SK-N-SH (cell line): ENCODE results near the gene AUTS2. TPM values are rescaled to one million over a fixed set of nuclear protein-coding genes. Genes with fewer than 3 reads are reported as not detected.

Experiments used
- CTCF ChIA-PET: fragments of 300-600, 350-600 bp; formaldehyde crosslinking; extraction: SDS; loops from one replicate; lab custom pipeline; 2021; lab: Yijun Ruan, JAX
- POLR2A ChIA-PET: fragments of 350-600 bp; sonication (Branson Sonifier 250); formaldehyde crosslinking; extraction: SDS; loops from one replicate; lab custom pipeline; 2020; ENCODE audit warnings: antibody characterized with exemption, inconsistent platforms; lab: Yijun Ruan, JAX
- DNase-seq: peaks from one replicate; pipeline ENCODE4 v3.0.0; 2012
- H2AFZ ChIP-seq: fragments of 200-600 bp; sonication (generic); 2 replicates; pipeline ENCODE4 v1.8.1; 2016; ENCODE audit warnings: antibody characterized with exemption, mild to moderate bottlenecking, low read depth
- H3F3A ChIP-seq: fragments of 200-600 bp; sonication (generic); replicated peaks from 2 replicates; pipeline ENCODE3; 2016; ENCODE audit warnings: antibody characterized with exemption, mild to moderate bottlenecking; ENCODE audit not compliant: insufficient read depth
- H3K27ac ChIP-seq, 2 experiments: fragments of 200-500 bp in 1 of 2; fragments of 200-600 bp in 1 of 2; sonication (Bioruptor generic) in 1 of 2; sonication (generic), shearing (Covaris generic) in 1 of 2; 2 replicates each; pipeline versions ENCODE4 v1.5.1 to v1.6.1; 2014 to 2016; ENCODE audit warnings: low read depth in 2 of 2, inconsistent platforms in 1 of 2, low read length in 1 of 2, mild to moderate bottlenecking in 1 of 2, mixed read lengths in 1 of 2
- H3K27me3 ChIP-seq: fragments of 200-600 bp; sonication (generic), shearing (Covaris generic); 2 replicates; pipeline ENCODE4 v1.6.1; 2016; ENCODE audit warnings: mixed run types; ENCODE audit not compliant: insufficient read depth
- H3K36me3 ChIP-seq, 2 experiments: fragments of 200-500 bp in 1 of 2; fragments of 200-600 bp in 1 of 2; sonication (Bioruptor generic) in 1 of 2; sonication (generic) in 1 of 2; replicated peaks in 1 of 2; 2 replicates each; pipeline versions ENCODE3 to v1.5.1; 2014 to 2016; ENCODE audit warnings: low read length in 1 of 2, mild to moderate bottlenecking in 1 of 2; ENCODE audit not compliant: insufficient read depth in 2 of 2, control insufficient read depth in 1 of 2
- H3K4me1 ChIP-seq, 2 experiments: fragments of 200-500 bp in 1 of 2; fragments of 200-600 bp in 1 of 2; sonication (Bioruptor generic) in 1 of 2; sonication (generic), shearing (Covaris generic) in 1 of 2; 2 replicates each; pipeline versions ENCODE4 v1.5.1 to v1.6.1; 2014 to 2016; ENCODE audit warnings: low read depth in 1 of 2, low read length in 1 of 2, mixed run types in 1 of 2; ENCODE audit not compliant: insufficient read depth in 2 of 2, control insufficient read depth in 1 of 2
- H3K4me2 ChIP-seq: fragments of 200-600 bp; sonication (generic), shearing (Covaris generic); 2 replicates; pipeline ENCODE4 v1.6.1; 2017; ENCODE audit warnings: mixed run types
- H3K4me3 ChIP-seq, 2 experiments: fragments of 200-500 bp in 1 of 2; fragments of 200-600 bp in 1 of 2; sonication (Bioruptor generic) in 1 of 2; sonication (generic), shearing (Covaris generic) in 1 of 2; 2 replicates each; pipeline versions ENCODE4 v1.5.1 to v1.8.1; 2014 to 2016; ENCODE audit warnings: low read depth in 2 of 2, inconsistent platforms in 1 of 2, low read length in 1 of 2, mild to moderate bottlenecking in 1 of 2, mixed read lengths in 1 of 2, moderate library complexity in 1 of 2
- H3K79me2 ChIP-seq: fragments of 200-600 bp; sonication (generic); 2 replicates; pipeline ENCODE4 v1.8.1; 2017; ENCODE audit warnings: mild to moderate bottlenecking; ENCODE audit not compliant: insufficient read depth
- H3K9ac ChIP-seq: fragments of 200-600 bp; sonication (generic); 2 replicates; pipeline ENCODE4 v1.6.1; 2017; ENCODE audit warnings: mixed run types
- H3K9me2 ChIP-seq: fragments of 200-600 bp; sonication (generic); 2 replicates; pipeline ENCODE4 v1.6.1; 2017; ENCODE audit warnings: mixed run types
- H3K9me3 ChIP-seq: fragments of 200-600 bp; sonication (generic); 2 replicates; pipeline ENCODE4 v1.6.1; 2017; ENCODE audit warnings: mixed run types, mild to moderate bottlenecking, moderate library complexity
- H4K20me1 ChIP-seq: fragments of 200-600 bp; sonication (generic); 2 replicates; pipeline ENCODE4 v1.6.1; 2017; ENCODE audit warnings: mild to moderate bottlenecking, mixed run types; ENCODE audit not compliant: insufficient read depth
- CHD2 ChIP-seq: fragments of 150-350 bp; IDR thresholded peaks from 2 replicates; pipeline ENCODE4 v1.6.1; 2018; ENCODE audit warnings: low read length; ENCODE audit not compliant: partially characterized antibody
- CTCF ChIP-seq: fragments of 200-600 bp; sonication (generic); IDR thresholded peaks from 2 replicates; pipeline ENCODE4 v1.6.1; 2017; ENCODE audit warnings: antibody characterized with exemption, mild to moderate bottlenecking, moderate library complexity
- ELF1 ChIP-seq: IDR thresholded peaks from 2 replicates; pipeline ENCODE4 v1.4.0; 2012
- FOXJ3 ChIP-seq: sonication (generic); formaldehyde crosslinking; IDR thresholded peaks from 2 replicates; pipeline ENCODE4 v1.5.1; 2020; ENCODE audit warnings: mild to moderate bottlenecking, missing genetic modification reagents
- FOXM1 ChIP-seq: IDR thresholded peaks from 2 replicates; pipeline ENCODE4 v1.4.0; 2012; ENCODE audit warnings: low read depth, mild to moderate bottlenecking
- GATA2 ChIP-seq: sonication (generic); formaldehyde crosslinking; IDR thresholded peaks from 2 replicates; pipeline ENCODE4 v1.5.0; 2020; ENCODE audit warnings: mild to moderate bottlenecking, missing genetic modification reagents
- JUND ChIP-seq: IDR thresholded peaks from 2 replicates; pipeline ENCODE4 v1.4.0; 2012
- MAX ChIP-seq: IDR thresholded peaks from 2 replicates; pipeline ENCODE4 v1.4.0; 2012; ENCODE audit warnings: low read depth
- MEF2A ChIP-seq: IDR thresholded peaks from 2 replicates; pipeline ENCODE4 v1.4.0; 2012; ENCODE audit warnings: low read depth, borderline replicate concordance
- MXI1 ChIP-seq: IDR thresholded peaks from 2 replicates; pipeline ENCODE4 v1.6.1; 2012; ENCODE audit warnings: mild to moderate bottlenecking, low read depth, low read length, improper control_type of control experiment
- NFIC ChIP-seq: IDR thresholded peaks from 2 replicates; pipeline ENCODE4 v1.4.0; 2012; ENCODE audit warnings: borderline replicate concordance
- NRF1 ChIP-seq: IDR thresholded peaks from 2 replicates; pipeline ENCODE4 v1.6.1; 2012; ENCODE audit warnings: low read depth, mild to moderate bottlenecking, low read length
- RCOR1 ChIP-seq: fragments of 150-350 bp; IDR thresholded peaks from 2 replicates; pipeline ENCODE4 v1.6.1; 2017; ENCODE audit warnings: antibody characterized with exemption, low read length
- RFX5 ChIP-seq: IDR thresholded peaks from 2 replicates; pipeline ENCODE4 v1.6.1; 2012; ENCODE audit warnings: mild to moderate bottlenecking, improper control_type of control experiment, low read length
- RXRA ChIP-seq: IDR thresholded peaks from 2 replicates; pipeline ENCODE4 v1.4.0; 2012; ENCODE audit warnings: low read depth, mild to moderate bottlenecking, borderline replicate concordance
- SIN3A ChIP-seq: IDR thresholded peaks from 2 replicates; pipeline ENCODE4 v1.6.1; 2012; ENCODE audit warnings: low read depth, mild to moderate bottlenecking, low read length, moderate library complexity, borderline replicate concordance
- SMC3 ChIP-seq: IDR thresholded peaks from 2 replicates; pipeline ENCODE4 v1.6.1; 2012; ENCODE audit warnings: low read depth, low read length, improper control_type of control experiment
- TCF12 ChIP-seq: IDR thresholded peaks from 2 replicates; pipeline ENCODE4 v1.4.0; 2012
- TEAD4 ChIP-seq: IDR thresholded peaks from 2 replicates; pipeline ENCODE4 v1.4.0; 2012; ENCODE audit warnings: mild to moderate bottlenecking, borderline replicate concordance; ENCODE audit not compliant: insufficient read depth
- YY1 ChIP-seq: IDR thresholded peaks from 2 replicates; pipeline ENCODE4 v1.4.0; 2012; ENCODE audit warnings: low read depth, mild to moderate bottlenecking
- WGBS: methylation state at CpG from one replicate; pipeline ENCODE4 v1.1.6; 2017; ENCODE audit warnings: low lambda C conversion rate; 5-methylcytosine and 5-hydroxymethylcytosine counted together
- polyA plus RNA-seq, 3 experiments: library from polyadenylated mRNA; depleted of rRNA; stranded (reverse); fragments of >200 nt; gene quantifications; 2 replicates each; pipeline ENCODE4 v1.2.3, GENCODE V29; 2012
- TF ChIP-seq, protein P1 (sequence below): fragments of 150-350 bp; IDR thresholded peaks from 2 replicates; pipeline ENCODE4 v1.6.1; 2017; ENCODE audit warnings: antibody characterized with exemption, low read length, low read depth, borderline replicate concordance
- TF ChIP-seq, protein P2 (sequence below): IDR thresholded peaks from 2 replicates; pipeline ENCODE4 v1.4.0; 2012; ENCODE audit warnings: low read depth, borderline replicate concordance

AUTS2 gene
- polyA plus RNA-seq, 1 of the 3 experiments (the other 2 are of a cell fraction): 15.6 TPM

GRCh38 chr7:70034999-70035398 is 436.7 kb downstream of the AUTS2 start:
- no peak overlapping the region for H3K4me3 ChIP-seq
- peaks cover 14% of the 10 kb centered on the region for H3F3A ChIP-seq
- no peaks in the 10 kb centered on the region for H3K36me3 ChIP-seq
- H3K27ac ChIP-seq: no peak overlapping the region
- peaks cover 11 to 35% of the 10 kb centered on the region in 2 experiments for H3K4me1 ChIP-seq
- TF ChIP-seq CHD2: no peak
- no peak for TF ChIP-seq RFX5
- TF ChIP-seq MXI1: no peak
- TF ChIP-seq FOXJ3: no peak
- no peak for TF ChIP-seq RXRA
- TF ChIP-seq ELF1: no peak
- TF ChIP-seq NFIC: no peak
- no peak for TF ChIP-seq TCF12
- TF ChIP-seq MAX: no peak
- no peak for TF ChIP-seq RCOR1
- TF ChIP-seq MEF2A: no peak
- TF ChIP-seq, protein P1, sequence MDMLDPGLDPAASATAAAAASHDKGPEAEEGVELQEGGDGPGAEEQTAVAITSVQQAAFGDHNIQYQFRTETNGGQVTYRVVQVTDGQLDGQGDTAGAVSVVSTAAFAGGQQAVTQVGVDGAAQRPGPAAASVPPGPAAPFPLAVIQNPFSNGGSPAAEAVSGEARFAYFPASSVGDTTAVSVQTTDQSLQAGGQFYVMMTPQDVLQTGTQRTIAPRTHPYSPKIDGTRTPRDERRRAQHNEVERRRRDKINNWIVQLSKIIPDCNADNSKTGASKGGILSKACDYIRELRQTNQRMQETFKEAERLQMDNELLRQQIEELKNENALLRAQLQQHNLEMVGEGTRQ: no peak
- no peak for TF ChIP-seq SMC3
- TF ChIP-seq JUND: no peak
- TF ChIP-seq GATA2: no peak
- no peak for TF ChIP-seq TEAD4
- no peak for TF ChIP-seq YY1
- TF ChIP-seq CTCF: no peak
- TF ChIP-seq, all 33 proteins: peak for 0
- no peaks in the 10 kb centered on the region for H4K20me1 ChIP-seq
- no peaks in the 10 kb centered on the region for H3K9me3 ChIP-seq
- POLR2A ChIA-PET: no interaction called here
- H3K79me2 ChIP-seq: no peaks in the 10 kb centered on the region
- CTCF ChIA-PET: interaction anchor here (0.9 to 5.1 kb wide), 8 partner anchors 7 to 210 kb away, joined by 3 to 38 read pairs (median 5); no protein-coding TSS in a partner anchor
- H2AFZ ChIP-seq: no peak overlapping the region
- H3K9ac ChIP-seq: no peak overlapping the region
- DNase-seq: no peak
- H3K9me2 ChIP-seq: no peaks in the 10 kb centered on the region
- no peaks in the 10 kb centered on the region for H3K27me3 ChIP-seq
- no peak overlapping the region for H3K4me2 ChIP-seq

GRCh38 chr7:70035519-70035918 is 437.2 kb downstream of the AUTS2 start:
- 81% methylated on average over 4 of the region's 4 CpGs for WGBS
- DNase-seq: no peak
- H3K36me3 ChIP-seq: no peaks in the 10 kb centered on the region

More at GRCh38 chr7:70035519-70035918, 437.2 kb downstream of the AUTS2 start:
- H3K79me2 ChIP-seq: no peaks in the 10 kb centered on the region
- H3K27ac ChIP-seq: no peak overlapping the region
- no peak overlapping the region for H2AFZ ChIP-seq
- ChIA-PET CTCF (interaction anchor here (0.9 to 5.1 kb wide), 12 partner anchors 7 to 471 kb away, joined by 3 to 38 read pairs (median 4); no protein-coding TSS in a partner anchor), POLR2A (no interaction called here)
- no peak overlapping the region for H3K4me2 ChIP-seq
- no peaks in the 10 kb centered on the region for H3K27me3 ChIP-seq
- H3K4me3 ChIP-seq: no peak overlapping the region
- H4K20me1 ChIP-seq: no peaks in the 10 kb centered on the region
- TF ChIP-seq SMC3 (no peak), JUND (no peak), NRF1 (no peak), SIN3A (no peak), FOXM1 (no peak)
- TF ChIP-seq, protein P1: no peak
- TF ChIP-seq, protein P2, sequence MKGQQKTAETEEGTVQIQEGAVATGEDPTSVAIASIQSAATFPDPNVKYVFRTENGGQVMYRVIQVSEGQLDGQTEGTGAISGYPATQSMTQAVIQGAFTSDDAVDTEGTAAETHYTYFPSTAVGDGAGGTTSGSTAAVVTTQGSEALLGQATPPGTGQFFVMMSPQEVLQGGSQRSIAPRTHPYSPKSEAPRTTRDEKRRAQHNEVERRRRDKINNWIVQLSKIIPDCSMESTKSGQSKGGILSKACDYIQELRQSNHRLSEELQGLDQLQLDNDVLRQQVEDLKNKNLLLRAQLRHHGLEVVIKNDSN: no peak
- no peaks in the 10 kb centered on the region for H3K9me3 ChIP-seq
- no peaks in the 10 kb centered on the region for H3K9me2 ChIP-seq
- H3K4me1 ChIP-seq: peaks cover 14 to 39% of the 10 kb centered on the region in 2 experiments
- no peak overlapping the region for H3K9ac ChIP-seq
- H3F3A ChIP-seq: peaks cover 14% of the 10 kb centered on the region
